ENCODE measurements around the gene NFKB1.

NFKB1 gene

GRCh38 chr4:102629673-102630072 is 128.5 kb downstream of the NFKB1 start:
- no peak for DNase-seq (ENCODE audit: low read depth)

- DNase-seq (ENCODE audit: low read depth) = no peak
Measured at GRCh38 chr4:102631616-102632015, 130.5 kb downstream of the NFKB1 start.

- no peak for DNase-seq (ENCODE audit: low read depth)
Measured at GRCh38 chr4:102632241-102633065, 131.3 kb downstream of the NFKB1 start.

DNA sequence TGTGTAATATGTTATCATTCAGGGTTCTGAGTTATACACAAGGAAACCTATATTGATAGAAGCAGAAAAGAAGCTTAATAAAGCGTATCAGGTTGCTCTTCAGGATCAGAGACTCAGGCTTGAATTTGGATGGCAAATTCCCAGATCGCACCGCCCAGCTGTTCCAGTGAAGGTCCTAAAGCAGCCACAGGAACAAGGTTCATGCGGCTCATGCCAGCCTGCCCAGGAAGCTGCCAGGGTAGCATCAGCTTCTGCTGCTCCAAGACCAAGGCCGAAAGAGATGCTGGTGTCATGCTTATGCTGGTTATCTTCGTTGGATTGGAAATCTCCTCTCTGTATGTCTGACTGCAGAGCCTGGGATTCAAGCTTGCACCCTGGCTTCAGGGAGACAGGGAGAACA is 131.9 kb downstream of the NFKB1 start:
- no peak for DNase-seq (ENCODE audit: low read depth)

GRCh38 chr4:102637391-102637790 is 136.2 kb downstream of the NFKB1 start:
- DNase-seq (ENCODE audit: low read depth) = no peak

DNA sequence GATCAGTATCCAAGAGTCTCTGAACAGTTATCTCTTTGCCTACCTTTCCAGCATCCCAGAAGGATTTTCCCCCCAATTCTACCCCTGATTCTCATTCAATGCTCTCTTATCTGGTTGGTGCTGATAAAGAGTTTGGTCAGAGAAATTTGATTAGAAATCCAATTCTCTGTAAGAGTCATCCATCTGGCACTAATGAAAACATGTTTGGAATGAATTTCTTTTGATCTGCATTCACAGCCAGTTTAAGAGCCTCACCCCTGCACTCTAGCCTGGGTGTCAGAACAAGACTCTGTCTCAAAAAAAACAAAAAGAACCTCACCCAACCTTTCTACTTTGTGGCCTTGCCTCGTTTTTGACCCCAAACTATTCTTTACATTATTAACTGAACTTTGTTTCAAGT is 137.5 kb downstream of the NFKB1 start:
- no peak for DNase-seq (ENCODE audit: low read depth)

DNA sequence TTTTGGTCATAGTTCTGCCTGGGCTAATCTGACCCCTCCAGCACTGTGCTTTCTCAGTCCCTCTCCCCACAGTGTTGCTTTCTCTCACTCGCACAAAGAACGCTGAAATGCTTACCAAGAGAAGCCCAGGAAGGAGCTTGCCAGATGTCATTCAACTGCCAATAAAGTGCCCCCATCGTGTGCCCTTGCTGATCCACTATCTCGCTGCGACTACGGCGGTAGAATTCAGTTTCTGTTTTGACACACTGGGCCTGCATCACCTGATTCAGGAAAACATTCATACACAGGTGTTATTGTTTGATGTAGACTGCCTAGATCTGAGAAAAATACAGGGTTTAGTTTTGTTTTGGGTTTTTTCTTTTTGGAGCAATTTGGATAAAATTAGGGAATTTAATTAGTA is 138.4 kb downstream of the NFKB1 start:
- no peak for DNase-seq (ENCODE audit: low read depth)

DNA sequence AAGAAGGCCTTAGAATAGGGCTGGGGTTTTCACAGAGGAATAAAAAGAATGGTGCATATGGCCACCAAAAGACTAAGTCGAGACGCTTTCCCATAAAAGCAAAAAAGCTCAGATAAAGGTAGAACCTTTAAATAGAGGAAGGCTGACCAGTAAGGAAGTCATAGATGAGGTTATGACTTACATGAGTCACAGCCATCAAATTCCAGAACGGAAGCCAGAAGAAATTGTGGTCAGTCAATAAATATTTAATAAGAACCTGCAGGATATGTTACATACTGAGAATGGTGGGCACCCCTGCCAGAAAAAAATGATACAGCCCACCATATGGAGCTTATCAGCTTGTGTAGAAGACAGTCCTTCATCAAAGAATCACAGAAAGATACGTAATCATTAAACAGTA is 139.5 kb downstream of the NFKB1 start:
- DNase-seq (ENCODE audit: low read depth) = no peak

DNA sequence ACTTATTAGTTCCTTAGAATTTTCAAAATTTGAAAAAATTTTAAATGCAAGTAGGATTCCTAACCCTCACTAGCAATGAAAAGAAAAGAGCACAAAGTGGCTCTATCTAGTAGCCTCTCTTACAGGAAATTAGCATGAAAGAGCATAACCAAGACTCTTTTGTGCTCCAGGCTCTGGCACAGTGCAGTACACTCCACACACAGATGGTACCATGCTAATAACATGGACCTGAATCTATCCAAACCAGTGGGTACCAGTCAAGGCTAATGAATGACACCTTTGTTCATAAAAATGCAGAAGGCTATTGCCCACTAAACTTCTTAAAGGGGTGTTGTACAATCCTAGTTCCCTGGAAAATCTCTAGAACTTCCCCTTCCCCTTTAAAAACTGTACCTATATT is 140.6 kb downstream of the NFKB1 start:
- no peak for DNase-seq (ENCODE audit: low read depth)

- DNase-seq (ENCODE audit: low read depth) = peak; percentile 36
Measured at GRCh38 chr4:102642631-102643298, 141.6 kb downstream of the NFKB1 start.

DNA sequence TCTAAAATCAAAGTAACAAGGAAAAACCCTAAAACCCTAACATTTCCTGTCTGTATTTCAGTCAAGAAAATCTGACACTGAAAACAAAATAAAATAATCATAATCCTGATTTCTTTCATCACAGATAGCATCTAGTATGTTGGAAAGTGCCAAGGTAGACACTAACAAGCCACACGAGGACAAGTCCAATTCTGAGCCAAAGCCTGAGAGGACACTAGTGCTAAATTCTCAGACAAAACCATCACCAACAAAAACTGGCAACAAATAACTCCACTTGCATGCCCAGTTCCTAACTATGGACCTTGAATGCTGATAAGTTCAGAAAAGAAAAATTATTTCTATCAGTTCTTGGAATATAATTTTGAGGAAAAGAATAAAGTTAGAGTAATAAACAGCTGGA is 146.0 kb downstream of the NFKB1 start:
- no peak for DNase-seq (ENCODE audit: low read depth)

DNA sequence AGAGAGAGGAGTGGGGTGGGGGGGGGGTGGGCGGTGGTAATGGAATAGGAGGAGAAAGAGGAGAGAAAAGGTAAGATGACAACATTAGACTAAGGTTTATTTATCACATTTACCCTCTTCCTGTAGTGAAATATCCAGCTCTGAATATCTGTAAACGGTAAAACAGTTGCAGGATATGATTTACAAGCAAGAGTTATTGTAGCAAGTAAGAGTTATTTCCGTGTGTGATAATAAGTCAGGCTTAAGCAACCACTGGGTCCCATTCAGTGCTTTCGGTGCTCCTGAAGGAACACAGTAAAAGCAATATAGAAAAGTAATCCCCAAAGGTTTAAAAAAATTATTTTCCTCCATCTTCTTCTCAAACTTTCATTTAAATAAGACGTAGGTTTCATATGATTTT is 156.0 kb downstream of the NFKB1 start:
- DNase-seq (ENCODE audit: low read depth) = no peak

DNA sequence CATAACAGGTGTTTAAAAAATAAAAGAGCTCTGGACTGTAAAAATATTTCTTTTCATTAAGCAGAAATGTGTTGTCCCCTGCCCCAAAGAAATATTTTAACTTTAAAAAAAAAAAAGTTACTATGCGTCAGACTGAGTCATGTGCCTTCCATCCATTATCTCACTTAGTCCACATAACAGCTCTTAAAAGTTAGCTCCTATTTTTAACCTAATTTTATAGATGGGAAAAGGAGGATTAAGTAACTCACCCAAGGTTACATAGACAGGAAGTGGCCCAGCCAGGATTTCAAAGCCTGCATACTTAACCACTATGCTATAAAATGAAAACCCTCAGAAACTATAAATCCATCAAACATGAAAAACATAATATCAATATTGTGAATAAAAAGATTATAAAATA is 161.9 kb downstream of the NFKB1 start:
- peak; percentile 54 for DNase-seq (ENCODE audit: low read depth)

GRCh38 chr4:102665527-102665926 is 164.4 kb downstream of the NFKB1 start:
- DNase-seq (ENCODE audit: low read depth) = no peak
